ENCODE data around the gene CDH23.

- TF ChIP-seq CTCF (IDR thresholded peaks at IDR 0.05) (no peak), ZFX (IDR thresholded peaks at IDR 0.05; ENCODE audit: borderline replicate concordance) (no peak)
Measured at GRCh38 chr10:71525092-71525491, 128.4 kb downstream of the CDH23 start.

Measured in 22Rv1 (cell line).